T-helper 17 cell (primary cell): ENCODE results near the gene B4GALT2. TPM values are rescaled to one million over a fixed set of nuclear protein-coding genes. Genes with fewer than 3 reads are reported as not detected.

Source experiments
- ATAC-seq: fragments of 150-1000 bp; cut with Tn5 transposase; 2 replicates; pipeline ENCODE4 v1.10.0; 2021; ENCODE audit warnings: mild to moderate bottlenecking, moderate library complexity
- DNase-seq, 3 donors: peaks; one replicate each; pipeline versions ENCODE4 v3.0.0 to v3.0.0-alpha.2; 2020 to 2021
- H3K9me3 ChIP-seq: one replicate; pipeline ENCODE4 v1.7.0; 2013; ENCODE audit warnings: low read length, mild to moderate bottlenecking; ENCODE audit not compliant: control insufficient read depth, poor library complexity, severe bottlenecking
- H3K27ac Mint-ChIP-seq: one replicate; pipeline ENCODE4 v1.8.0; 2022; ENCODE audit warnings: mild to moderate bottlenecking, moderate library complexity, mixed read lengths
- H3K27me3 Mint-ChIP-seq: one replicate; pipeline ENCODE4 v1.8.0; 2022; ENCODE audit warnings: mixed read lengths
- H3K36me3 Mint-ChIP-seq: one replicate; pipeline ENCODE4 v1.8.0; 2022; ENCODE audit warnings: low read depth, mixed read lengths
- H3K4me1 Mint-ChIP-seq: one replicate; pipeline ENCODE4 v1.8.0; 2022; ENCODE audit warnings: mild to moderate bottlenecking, mixed read lengths
- H3K4me3 Mint-ChIP-seq: one replicate; pipeline ENCODE4 v1.8.0; 2022; ENCODE audit warnings: mild to moderate bottlenecking, moderate library complexity, mixed read lengths
- total RNA-seq, 4 donors: library from RNA in 2 of 4; stranded (reverse) in 2 of 4; gene quantifications; one replicate each; pipeline ENCODE4 v1.2.3 and lab custom pipeline; 2022 to 2026

B4GALT2 gene
- total RNA-seq, 2 donors from 2014 or later = 2.8 to 3.4 TPM

DNA sequence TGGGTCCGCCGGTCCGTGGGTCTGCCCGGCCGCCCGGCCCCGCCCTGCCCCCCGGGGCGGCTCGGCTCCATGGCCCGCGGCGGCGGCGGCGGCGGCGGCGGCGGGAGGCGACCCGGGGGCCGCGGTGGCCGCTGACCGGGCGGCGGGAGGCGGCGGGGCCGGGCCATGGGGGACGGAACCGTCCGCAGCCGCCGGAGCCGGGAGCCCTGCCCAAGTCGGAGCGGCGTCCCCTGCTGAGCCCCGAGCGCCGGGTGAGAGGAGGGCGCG is 184 bp downstream of the B4GALT2 start:
- no peak overlapping the region for H3K27ac Mint-ChIP-seq
- no peak overlapping the region for H3K4me3 Mint-ChIP-seq
- peaks cover 59% of the 10 kb centered on the region for H3K4me1 Mint-ChIP-seq
- no peaks in the 10 kb centered on the region for H3K27me3 Mint-ChIP-seq
- no peak for DNase-seq
- H3K9me3 ChIP-seq = no peaks in the 10 kb centered on the region
- no peak for ATAC-seq
- H3K36me3 Mint-ChIP-seq = peaks cover 19% of the 10 kb centered on the region

DNA sequence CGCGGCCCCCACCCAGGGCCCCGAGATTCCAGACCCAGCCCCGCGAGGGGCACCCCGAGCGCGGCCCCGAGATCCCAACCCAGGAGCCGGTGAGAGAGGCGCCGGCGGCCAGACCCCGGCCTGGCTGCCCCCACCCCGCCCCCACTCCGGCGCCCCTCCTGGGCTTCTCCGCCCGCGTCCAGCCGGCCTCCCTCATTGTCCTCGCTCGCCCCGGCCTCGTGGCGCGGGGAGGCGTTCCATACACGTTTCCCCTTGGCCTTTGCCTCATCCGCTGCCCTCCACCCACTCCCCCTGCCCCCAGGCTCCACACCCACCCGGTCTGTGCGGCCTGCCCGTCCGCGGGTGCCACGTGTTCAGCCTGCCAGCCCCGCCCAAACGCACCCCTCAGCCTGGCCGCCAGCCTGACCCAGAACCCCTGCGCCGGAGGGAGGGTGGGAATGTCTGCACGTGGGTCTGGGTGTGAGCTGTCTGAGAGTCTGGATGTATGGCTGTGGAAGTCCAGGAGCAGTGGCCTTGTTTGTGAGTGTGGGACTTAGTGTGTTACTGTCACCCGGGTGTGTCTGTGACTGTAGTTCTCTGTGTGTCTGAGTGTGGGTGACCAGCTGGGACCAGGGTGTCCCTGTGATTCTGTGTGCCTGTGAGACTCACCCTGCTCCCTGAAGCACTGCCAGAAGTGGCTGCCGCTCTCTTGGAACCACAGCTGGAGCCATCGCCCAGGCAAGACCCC is 681 bp downstream of the B4GALT2 start:
- Mint-ChIP-seq H3K4me3 (peak overlapping the region; percentile 95), H3K27me3 (no peaks in the 10 kb centered on the region), H3K4me1 (peaks cover 59% of the 10 kb centered on the region), H3K27ac (no peak overlapping the region), H3K36me3 (peaks cover 17% of the 10 kb centered on the region)
- H3K9me3 ChIP-seq = no peaks in the 10 kb centered on the region
- ATAC-seq = no peak
- DNase-seq = no peak

- peaks cover 17% of the 10 kb centered on the region for H3K36me3 Mint-ChIP-seq
- no peak for ATAC-seq
Measured at GRCh38 chr1:43980255-43981134, 1.5 kb downstream of the B4GALT2 start.

GRCh38 chr1:43981135-43981491 is 2.1 kb downstream of the B4GALT2 start:
- Mint-ChIP-seq H3K4me1 (peaks cover 54% of the 10 kb centered on the region), H3K4me3 (peak overlapping the region; percentile 95), H3K27ac (no peak overlapping the region), H3K36me3 (peaks cover 17% of the 10 kb centered on the region), H3K27me3 (no peaks in the 10 kb centered on the region)
- H3K9me3 ChIP-seq = no peaks in the 10 kb centered on the region
- DNase-seq (no peak), ATAC-seq (no peak)

More at GRCh38 chr1:43980255-43981134, 1.5 kb downstream of the B4GALT2 start:
- Mint-ChIP-seq H3K27me3 (no peaks in the 10 kb centered on the region), H3K27ac (no peak overlapping the region), H3K4me3 (peak overlapping the region; percentile 95), H3K4me1 (peaks cover 59% of the 10 kb centered on the region)
- H3K9me3 ChIP-seq = no peaks in the 10 kb centered on the region
- no peak for DNase-seq

- ATAC-seq = no peak
- Mint-ChIP-seq H3K27me3 (no peaks in the 10 kb centered on the region), H3K36me3 (peaks cover 17% of the 10 kb centered on the region), H3K4me3 (no peak overlapping the region), H3K27ac (no peak overlapping the region), H3K4me1 (peaks cover 49% of the 10 kb centered on the region)
- DNase-seq = no peak
- no peaks in the 10 kb centered on the region for H3K9me3 ChIP-seq
Measured at GRCh38 chr1:43981636-43982035, 2.6 kb downstream of the B4GALT2 start.

DNA sequence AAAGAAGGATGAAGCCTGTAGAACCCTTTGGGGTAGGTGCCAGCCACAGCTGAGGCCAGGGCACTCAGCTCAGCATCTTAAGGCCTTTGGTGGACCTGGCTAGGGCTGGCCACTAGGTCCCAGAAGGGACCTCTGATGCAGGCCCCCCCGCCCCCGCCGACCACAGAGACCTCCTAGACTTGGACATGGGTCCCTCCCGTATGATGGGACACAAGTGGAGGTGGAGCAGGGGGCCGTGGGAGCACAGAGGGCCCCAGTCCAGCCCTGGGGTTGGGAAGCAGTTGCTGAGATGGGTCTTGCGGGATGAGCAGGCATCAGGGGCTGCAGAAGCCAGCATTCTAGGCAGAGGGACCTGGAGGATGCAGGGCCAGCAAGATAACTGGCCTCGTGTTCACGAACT is 3.2 kb downstream of the B4GALT2 start:
- H3K4me3 Mint-ChIP-seq = no peak overlapping the region
- H3K27me3 Mint-ChIP-seq = no peaks in the 10 kb centered on the region
- DNase-seq = no peak
- H3K4me1 Mint-ChIP-seq = peaks cover 44% of the 10 kb centered on the region
- H3K36me3 Mint-ChIP-seq = peaks cover 12% of the 10 kb centered on the region
- H3K27ac Mint-ChIP-seq = no peak overlapping the region
- H3K9me3 ChIP-seq = no peaks in the 10 kb centered on the region
- no peak for ATAC-seq

GRCh38 chr1:43982808-43983207 is 3.8 kb downstream of the B4GALT2 start:
- DNase-seq (no peak), ATAC-seq (no peak)
- H3K27ac Mint-ChIP-seq = no peak overlapping the region
- no peak overlapping the region for H3K4me3 Mint-ChIP-seq
- H3K9me3 ChIP-seq = no peaks in the 10 kb centered on the region
- peaks cover 38% of the 10 kb centered on the region for H3K4me1 Mint-ChIP-seq
- H3K36me3 Mint-ChIP-seq = peaks cover 6% of the 10 kb centered on the region
- no peaks in the 10 kb centered on the region for H3K27me3 Mint-ChIP-seq

- Mint-ChIP-seq H3K4me3 (no peak overlapping the region), H3K36me3 (peaks cover 4% of the 10 kb centered on the region), H3K27me3 (no peaks in the 10 kb centered on the region), H3K4me1 (peaks cover 33% of the 10 kb centered on the region), H3K27ac (peak overlapping the region; percentile 63)
- H3K9me3 ChIP-seq = no peaks in the 10 kb centered on the region
- ATAC-seq (no peak), DNase-seq (no peak)
Measured at GRCh38 chr1:43983253-43983899, 4.4 kb downstream of the B4GALT2 start.

DNA sequence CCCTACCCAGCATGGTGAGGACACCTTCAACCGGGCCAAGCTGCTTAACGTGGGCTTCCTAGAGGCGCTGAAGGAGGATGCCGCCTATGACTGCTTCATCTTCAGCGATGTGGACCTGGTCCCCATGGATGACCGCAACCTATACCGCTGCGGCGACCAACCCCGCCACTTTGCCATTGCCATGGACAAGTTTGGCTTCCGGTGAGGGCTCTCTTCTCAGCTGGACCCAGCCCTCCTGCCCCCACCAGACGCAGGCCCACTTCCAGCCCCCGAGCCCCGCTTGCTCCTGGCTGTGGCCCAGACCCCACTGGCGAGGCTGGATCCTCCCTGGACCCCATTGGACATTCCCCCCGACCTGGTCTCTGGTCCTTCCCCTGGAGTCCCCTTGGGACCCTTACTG is 5.8 kb downstream of the B4GALT2 start:
- DNase-seq (no peak), ATAC-seq (no peak)
- Mint-ChIP-seq H3K36me3 (peaks cover 4% of the 10 kb centered on the region), H3K27me3 (no peaks in the 10 kb centered on the region), H3K4me1 (peaks cover 28% of the 10 kb centered on the region), H3K4me3 (no peak overlapping the region), H3K27ac (no peak overlapping the region)
- H3K9me3 ChIP-seq = no peaks in the 10 kb centered on the region

DNA sequence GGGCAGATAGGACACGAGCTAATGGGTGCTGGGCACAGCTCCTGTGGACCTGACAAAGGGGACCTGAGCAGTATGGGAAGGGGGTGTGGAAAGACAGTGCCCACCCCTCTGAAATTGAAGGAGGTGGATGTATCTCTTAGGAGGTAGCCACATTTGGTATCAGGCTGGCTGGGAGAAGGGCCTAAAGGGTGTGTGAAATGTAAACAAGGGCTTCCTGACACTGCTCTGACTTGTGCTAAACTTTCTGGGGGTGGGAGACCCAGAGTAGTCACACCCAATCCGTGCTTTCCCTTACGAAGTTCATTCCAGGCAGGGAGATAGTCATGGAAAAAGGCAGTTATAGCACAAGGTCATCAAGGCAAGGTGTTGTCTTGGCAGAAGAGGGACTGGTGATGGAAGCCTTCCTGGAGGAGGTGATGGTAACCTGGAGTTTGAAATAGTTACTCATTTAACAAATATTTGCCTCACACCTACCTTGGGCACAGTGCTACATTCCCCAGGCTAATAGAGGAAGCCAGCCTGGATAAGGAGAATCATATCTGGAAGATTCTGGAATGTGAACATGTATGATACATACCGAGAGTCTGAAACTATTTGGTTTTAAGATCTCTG is 7.1 kb downstream of the B4GALT2 start:
- no peak overlapping the region for H3K4me3 Mint-ChIP-seq
- no peak for DNase-seq
- ATAC-seq = no peak
- H3K9me3 ChIP-seq = no peaks in the 10 kb centered on the region
- H3K36me3 Mint-ChIP-seq = peaks cover 4% of the 10 kb centered on the region
- H3K27me3 Mint-ChIP-seq = no peaks in the 10 kb centered on the region
- no peak overlapping the region for H3K27ac Mint-ChIP-seq
- peaks cover 20% of the 10 kb centered on the region for H3K4me1 Mint-ChIP-seq

- H3K4me1 Mint-ChIP-seq = peaks cover 24% of the 10 kb centered on the region
- ATAC-seq (no peak), DNase-seq (no peak)
- H3K9me3 ChIP-seq = no peaks in the 10 kb centered on the region
- H3K4me3 Mint-ChIP-seq = no peak overlapping the region
- H3K27ac Mint-ChIP-seq = no peak overlapping the region
- H3K27me3 Mint-ChIP-seq = no peaks in the 10 kb centered on the region
- H3K36me3 Mint-ChIP-seq = peaks cover 4% of the 10 kb centered on the region
Measured at GRCh38 chr1:43986712-43987111, 7.7 kb downstream of the B4GALT2 start.

DNA sequence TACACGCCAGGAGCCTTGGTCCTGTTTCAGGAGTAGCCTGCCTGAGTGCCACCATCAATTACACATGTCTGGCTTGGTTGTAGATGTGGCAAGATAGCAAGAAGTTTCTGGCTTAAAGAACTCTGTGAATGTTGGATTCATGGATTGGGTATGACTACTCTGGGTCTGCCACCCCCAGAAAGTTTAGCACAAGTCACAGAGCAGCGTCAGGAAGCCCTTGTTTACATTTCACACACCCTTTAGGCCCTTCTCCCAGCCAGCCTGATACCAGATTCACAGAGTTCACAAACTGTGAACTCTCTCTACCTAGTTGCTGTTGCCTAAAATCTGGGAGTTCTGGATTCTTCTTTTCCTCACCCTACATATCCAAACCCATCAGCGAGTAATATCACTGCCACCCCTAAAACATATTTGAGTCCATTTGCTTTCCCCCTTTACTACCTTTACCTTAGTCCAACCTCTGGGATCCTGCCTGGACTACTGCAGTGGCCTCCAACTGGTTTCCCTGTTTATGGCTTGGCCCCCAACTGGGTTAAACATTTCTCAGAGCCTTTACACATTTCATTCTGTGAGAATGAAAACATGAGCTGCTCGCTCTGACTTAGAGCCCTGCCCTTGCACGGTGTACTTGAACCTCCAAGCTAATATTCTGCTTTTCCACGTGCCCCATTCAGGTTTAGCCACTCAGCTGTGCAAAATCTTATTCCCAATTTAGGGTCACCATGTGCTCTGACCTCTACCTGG is 8.3 kb downstream of the B4GALT2 start:
- H3K4me1 Mint-ChIP-seq = peaks cover 23% of the 10 kb centered on the region
- no peak overlapping the region for H3K4me3 Mint-ChIP-seq
- ATAC-seq (no peak), DNase-seq (no peak)
- H3K27ac Mint-ChIP-seq = peak overlapping the region; percentile 65
- no peaks in the 10 kb centered on the region for H3K9me3 ChIP-seq
- no peaks in the 10 kb centered on the region for H3K27me3 Mint-ChIP-seq
- peaks cover 3% of the 10 kb centered on the region for H3K36me3 Mint-ChIP-seq
